HG02610 (cell line): Measurements from ENCODE around the gene F5.
A peak's percentile ranks its signal among the peaks of the same experiment; 100 is the strongest.

Experiments used
- ATAC-seq: cut with Tn5 transposase; IDR thresholded peaks from one replicate; pipeline ENCODE4 v1.9.1; 2021; ENCODE audit warnings: mild to moderate bottlenecking, moderate library complexity; ENCODE audit not compliant: unreplicated experiment

F5 gene

DNA sequence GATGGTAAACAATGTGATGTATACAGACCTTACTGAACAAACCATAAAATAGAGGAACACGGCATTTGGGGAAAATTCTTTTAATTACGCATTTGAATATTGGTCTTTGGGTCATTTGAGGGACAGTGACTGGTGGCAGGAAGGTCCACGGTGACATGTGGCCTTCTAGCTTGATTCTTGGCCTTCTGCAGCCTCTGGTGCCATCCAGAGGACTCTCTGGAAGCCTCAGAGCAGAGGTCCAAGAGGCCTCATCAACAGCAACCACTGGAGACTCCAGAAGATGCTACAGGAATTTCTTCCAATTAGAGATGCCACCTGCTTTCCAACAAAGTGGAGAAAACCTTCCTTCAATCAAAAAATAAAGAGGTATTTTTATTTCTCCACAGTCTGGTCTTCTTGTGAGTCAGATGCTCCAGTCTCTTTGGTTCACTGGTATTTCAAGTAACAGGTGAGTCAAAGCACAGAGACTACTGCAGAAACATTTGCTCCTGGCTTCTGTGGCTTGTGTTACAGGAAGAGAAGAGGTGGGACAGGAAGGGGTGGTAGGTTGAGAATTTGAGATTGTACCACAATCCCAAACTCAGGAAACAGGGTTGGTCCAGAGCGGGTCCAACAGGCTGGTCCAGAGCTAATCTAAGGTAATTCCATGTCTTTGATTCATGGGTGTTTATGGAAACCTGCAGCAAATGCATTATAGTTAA, 2.7 kb upstream of the F5 start:
- ATAC-seq = no peak

DNA sequence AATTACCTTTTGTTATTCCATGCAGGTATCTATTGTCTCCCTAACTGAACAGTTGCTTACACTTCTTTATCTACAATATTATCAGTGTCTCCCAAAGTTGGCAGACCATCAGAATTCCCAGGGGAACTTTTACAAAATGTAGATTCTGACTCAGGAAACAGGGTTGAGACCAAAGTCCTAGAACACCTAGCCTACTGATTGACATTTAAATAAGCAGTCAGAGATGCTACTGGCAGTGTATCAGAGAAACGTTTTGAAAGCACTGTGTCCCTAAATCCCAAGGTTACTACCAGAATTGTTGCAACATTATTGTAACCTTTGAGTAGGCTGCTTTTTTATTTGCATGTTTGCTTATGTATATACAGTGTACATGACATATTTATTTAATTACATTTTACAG, 1.8 kb upstream of the F5 start:
- no peak for ATAC-seq

DNA sequence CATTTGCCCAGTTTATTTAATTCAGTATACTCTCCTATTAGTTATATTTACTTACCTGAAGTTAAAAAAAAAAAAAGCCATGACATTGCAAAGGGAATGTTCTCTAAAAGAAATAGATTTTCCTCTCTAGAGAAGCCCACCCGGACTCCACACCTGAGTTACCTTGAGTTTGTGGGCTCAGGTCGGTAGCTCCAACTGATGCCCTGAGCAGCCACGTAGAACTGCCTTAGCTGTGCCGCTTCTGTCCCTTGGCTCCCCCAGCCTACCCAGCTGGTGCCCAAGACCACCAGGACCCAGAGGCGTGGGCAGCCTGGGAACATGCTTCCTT, 250 bp downstream of the F5 start:
- ATAC-seq = peak; percentile 27

- no peak for ATAC-seq
Observed at GRCh38 chr1:169585181-169585580, 1.1 kb downstream of the F5 start.

DNA sequence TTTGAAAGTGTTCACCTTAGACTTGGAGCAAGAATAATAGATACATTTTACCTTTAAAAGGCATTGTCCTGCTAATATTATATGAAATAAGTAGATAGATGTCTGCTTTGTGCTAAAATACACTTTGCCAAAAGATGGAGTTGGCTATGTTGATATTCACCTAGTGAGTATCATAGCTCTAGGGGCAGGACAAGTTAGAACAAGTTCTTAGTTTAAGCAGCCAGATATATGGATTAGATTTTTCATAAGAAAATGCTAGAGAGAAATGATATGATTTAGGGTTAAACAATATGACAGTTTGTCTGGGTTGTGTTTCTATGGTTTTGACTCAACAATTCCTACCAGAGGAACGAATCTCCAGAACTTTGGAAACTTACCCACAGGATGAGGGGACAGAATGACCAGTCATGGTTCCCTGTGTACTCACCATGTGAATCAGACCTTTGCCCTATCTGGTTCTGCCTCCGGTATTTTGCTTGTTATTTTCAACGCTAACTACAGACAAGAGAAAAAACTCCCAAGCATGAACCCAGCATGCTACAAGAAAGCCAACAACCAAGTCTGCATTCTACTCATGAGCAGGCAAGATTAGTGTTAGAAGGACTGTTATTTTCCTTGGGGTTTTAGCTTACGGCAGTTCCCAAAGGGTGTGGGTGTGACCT, 1.7 kb downstream of the F5 start:
- no peak for ATAC-seq

DNA sequence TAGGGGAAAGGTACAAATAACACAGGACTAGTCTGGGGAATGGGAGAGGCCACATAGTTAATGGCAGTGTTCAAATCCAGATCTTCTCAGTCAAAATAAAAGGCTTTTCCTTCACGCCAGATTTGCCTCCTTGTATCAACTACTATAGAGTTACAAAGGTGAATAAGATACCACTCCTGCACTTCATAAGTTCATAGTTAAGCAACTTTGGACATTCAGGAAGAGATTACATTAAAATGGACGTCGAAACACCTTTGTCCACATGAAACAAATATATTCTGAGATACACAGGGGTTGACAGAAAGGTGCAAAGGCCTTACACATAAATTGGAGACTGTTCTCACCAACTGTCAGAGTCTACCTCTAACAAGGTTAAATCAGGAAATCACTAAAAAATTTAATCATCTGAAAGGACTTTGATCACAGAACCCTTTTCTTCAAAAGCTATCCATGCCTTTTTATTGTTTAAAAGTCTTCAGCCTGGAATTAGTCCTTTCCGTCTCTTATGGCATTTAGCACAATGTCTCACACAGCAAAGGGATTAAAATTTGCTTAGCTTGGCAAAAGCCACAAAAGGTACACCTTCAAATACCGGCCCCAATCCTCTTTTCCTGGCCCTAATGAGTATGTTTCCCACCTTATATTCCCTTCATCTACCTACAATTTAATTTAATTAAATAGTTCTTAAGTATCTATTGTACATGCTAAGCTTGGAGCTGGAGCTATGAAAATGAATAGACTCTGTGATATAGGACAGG, 8.1 kb downstream of the F5 start:
- no peak for ATAC-seq

GRCh38 chr1:169576935-169577331, 9.3 kb downstream of the F5 start:
- no peak for ATAC-seq

DNA sequence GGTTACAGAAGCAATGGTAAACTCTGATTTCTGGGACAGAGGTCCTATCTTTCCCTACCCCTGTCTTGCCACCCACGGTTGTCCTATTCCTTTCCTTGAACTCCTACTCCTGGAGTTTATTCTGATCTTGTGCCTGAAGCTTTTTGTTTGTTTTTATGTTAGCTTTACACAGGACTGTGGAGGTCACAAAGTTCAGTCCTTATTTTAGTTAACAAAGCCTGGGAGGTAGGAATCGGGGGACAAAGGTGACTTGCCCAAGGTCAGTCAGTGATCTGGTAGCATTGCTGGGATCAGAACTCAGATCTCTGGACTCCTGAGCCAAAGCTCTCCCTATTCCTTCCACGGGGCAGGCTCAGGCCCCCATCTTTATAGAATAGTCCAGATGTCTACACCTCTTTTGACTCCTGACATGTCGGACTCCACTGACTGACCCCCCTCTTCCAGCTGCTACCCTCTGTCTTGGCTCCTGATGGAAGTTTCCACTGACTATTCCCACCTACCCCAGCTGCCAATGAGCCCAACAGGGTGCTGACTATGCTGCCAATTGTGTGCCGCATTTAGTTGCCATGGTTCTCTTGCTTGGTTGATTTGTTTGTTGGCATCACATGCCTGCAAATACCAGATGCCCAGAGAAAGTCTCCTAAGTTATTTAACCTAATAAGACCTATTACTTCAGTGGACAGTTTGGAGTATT, 9.9 kb downstream of the F5 start:
- no peak for ATAC-seq

DNA sequence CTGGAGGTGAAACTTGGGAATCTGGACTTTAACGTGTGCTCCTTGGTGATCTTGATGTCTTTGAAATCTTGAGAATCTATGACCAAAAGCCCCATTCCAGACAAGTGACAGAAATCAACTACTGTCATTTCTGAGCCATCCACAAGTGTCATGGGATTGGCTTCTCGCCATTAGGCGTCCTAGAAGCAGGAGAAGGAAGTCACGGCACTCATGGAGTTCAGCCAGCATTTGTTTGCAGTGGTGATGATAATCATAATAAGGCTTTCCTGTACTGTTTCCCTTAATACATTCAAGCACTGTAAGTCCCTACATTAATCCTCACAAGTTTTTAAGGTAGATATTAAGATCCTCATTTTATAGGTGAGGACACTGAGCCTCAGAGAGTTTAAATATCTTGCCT, 11.9 kb downstream of the F5 start:
- ATAC-seq = no peak

GRCh38 chr1:169572187-169572586, 14.1 kb downstream of the F5 start:
- ATAC-seq = no peak

GRCh38 chr1:169571450-169571849, 14.8 kb downstream of the F5 start:
- ATAC-seq = no peak

DNA sequence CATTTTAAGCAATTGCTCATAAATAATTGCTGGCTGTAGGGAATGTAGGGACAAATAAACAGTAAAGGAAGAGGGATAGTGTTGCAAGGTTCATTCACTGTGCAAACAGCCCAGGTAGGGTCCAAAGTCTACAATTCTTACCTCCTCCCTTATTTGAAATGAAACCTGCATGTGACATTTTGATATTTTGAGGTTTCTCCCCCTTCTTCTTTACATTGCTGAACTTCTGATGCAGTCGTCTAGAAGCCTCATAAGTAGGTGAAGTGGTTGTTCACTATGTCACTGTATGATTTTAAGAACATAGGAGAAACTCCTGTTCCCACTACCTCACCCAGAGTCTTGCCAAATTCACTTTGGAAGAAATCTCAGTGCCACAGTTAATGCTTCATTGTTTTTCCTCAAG, 16.1 kb downstream of the F5 start:
- ATAC-seq = no peak

DNA sequence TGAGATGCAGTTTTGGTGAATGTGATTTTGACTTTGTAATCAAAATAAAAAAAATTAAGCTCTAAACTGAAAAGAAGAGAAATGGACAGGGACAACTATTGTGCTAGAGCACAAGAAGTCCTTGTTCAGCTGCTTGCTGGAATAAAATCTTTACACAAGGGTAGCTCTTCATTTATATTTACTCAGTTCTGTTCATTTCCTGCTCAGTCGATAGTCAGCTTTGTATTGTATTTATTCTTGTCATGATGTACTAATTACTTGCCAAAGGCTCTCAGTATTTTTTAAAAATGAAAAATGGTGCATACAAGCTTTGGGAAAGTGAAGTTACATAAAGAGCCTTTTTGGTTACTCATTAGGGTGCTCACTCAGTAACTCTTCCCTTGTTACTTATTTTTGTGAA, 17.8 kb downstream of the F5 start:
- ATAC-seq = no peak

- ATAC-seq = no peak
Observed at GRCh38 chr1:169565335-169566271, 20.7 kb downstream of the F5 start.

DNA sequence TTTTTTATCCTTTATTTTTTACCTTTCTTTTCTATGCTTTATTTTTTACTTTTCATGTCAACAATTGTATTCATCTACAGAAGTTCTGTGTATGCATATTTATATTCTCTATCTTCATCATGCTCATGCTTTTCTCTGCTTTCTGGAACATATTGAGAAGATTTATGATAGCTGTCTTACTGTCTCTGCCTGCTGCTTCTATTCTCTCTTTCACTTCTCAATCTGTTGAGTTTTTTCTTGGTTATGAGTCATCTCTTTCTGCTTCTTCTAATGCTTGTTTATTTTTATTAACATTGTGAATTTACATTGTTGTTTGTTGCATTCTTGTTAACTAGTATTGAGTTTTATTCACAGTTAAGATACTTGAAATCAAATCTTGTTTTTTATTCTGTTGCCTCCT, 22.6 kb downstream of the F5 start:
- no peak for ATAC-seq

DNA sequence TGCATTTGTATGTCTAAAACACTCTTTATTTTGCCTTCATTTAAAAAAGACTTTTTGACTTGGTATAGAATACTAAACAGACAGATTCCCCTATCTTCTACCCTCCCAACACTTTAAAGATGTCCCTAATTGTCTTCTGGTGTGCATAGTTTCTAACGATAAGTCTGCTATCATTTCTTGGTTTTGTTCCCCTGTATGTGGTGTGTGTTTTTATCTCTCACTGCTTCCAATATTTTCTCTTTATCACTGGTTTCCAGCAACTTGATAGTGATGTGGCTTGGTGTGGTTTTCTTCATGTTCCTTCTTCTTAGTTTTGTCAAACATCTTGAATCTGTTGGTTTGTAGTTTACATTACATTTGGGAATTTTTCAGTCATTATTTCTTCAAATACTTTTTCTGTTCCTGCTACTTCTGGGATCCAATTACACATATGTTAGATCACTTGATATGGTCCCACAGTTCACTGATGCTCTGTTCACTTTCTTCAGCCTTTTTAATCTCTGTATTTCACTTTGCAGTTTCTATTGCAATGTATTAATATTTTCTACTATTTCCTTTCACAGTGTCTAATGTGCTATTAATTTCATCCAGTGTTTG, 23.2 kb downstream of the F5 start:
- ATAC-seq = no peak

DNA sequence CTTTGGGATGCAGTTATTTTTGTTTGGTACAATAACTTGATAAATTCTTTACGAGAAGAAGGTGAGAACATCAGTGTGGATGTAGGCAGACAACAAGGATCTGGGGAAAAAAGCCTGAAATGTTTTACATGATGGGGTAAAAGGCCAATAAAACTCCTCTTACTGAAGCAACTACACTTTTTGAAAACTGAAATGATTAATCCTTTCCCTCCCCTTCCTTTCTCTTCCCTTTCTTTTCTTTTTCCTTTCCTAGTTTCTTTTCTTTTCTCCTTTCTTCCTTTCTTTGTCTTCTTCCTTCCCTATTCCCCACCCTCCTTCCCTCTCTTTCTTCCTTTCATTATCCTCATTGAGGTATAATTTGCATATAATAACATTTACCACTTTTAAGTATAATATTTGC, 24.6 kb downstream of the F5 start:
- ATAC-seq = no peak

GRCh38 chr1:169557131-169557530, 29.1 kb downstream of the F5 start:
- no peak for ATAC-seq

- ATAC-seq = no peak
Observed at GRCh38 chr1:169550294-169550693, 36.0 kb downstream of the F5 start.

DNA sequence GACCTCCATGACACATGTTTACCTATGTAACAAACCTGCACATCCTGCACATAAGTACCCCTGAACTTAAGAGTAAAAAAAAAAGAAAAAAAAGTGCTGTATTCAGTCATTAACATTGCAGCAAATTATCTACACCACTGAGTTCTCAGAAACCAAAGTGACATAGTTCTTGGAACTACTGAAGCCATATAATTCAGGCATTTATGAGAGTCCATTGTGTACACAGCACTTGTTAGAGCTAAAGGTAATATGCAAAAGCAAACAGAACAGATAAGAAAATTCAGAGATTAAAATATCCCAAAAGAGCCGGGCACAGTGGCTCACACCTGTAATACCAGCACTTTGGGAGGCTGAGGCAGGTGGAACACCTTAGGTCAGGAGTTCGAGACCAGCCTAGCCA, 38.0 kb downstream of the F5 start:
- ATAC-seq = no peak
